Astrocyte (in vitro differentiated cells and primary cell): ENCODE data around the gene ACTL8. TPM values are rescaled to one million over a fixed set of nuclear protein-coding genes. Genes with fewer than 3 reads are reported as not detected.

ENCODE experiments used
- DNase-seq: peaks from one replicate; pipeline ENCODE4 v3.0.0-alpha.2; 2010; ENCODE audit warnings: low read depth
- FAIRE-seq: peaks from 2 replicates; lab custom pipeline; 2011; peaks lifted over from hg19 to GRCh38; lab: Jason Lieb, UNC
- H2AFZ ChIP-seq: 2 replicates; pipeline ENCODE4 v1.6.0; 2012; ENCODE audit warnings: low read depth, low read length, inconsistent platforms
- H3K27ac ChIP-seq: 2 replicates; pipeline ENCODE4 v1.5.1; 2011; ENCODE audit warnings: low read depth, low read length, inconsistent platforms
- H3K27me3 ChIP-seq: 2 replicates; pipeline ENCODE4 v1.6.0; 2011; ENCODE audit warnings: low read length, inconsistent platforms; ENCODE audit not compliant: insufficient read depth
- H3K36me3 ChIP-seq: 2 replicates; pipeline ENCODE4 v1.5.1; 2011; ENCODE audit warnings: low read length, inconsistent platforms; ENCODE audit not compliant: insufficient read depth
- H3K4me1 ChIP-seq: 2 replicates; pipeline ENCODE4 v1.5.1; 2011; ENCODE audit warnings: low read length, inconsistent platforms; ENCODE audit not compliant: insufficient read depth
- H3K4me2 ChIP-seq: 2 replicates; pipeline ENCODE4 v1.6.0; 2012; ENCODE audit warnings: low read length, inconsistent platforms
- H3K4me3 ChIP-seq: 2 replicates; pipeline ENCODE4 v1.5.1; 2011; ENCODE audit warnings: low read depth, mild to moderate bottlenecking, low read length, inconsistent platforms; ENCODE audit not compliant: insufficient read depth
- H3K79me2 ChIP-seq: 2 replicates; pipeline ENCODE4 v1.6.0; 2012; ENCODE audit warnings: mild to moderate bottlenecking, low read length, inconsistent platforms; ENCODE audit not compliant: insufficient read depth
- H3K9ac ChIP-seq: 2 replicates; pipeline ENCODE4 v1.6.0; 2012; ENCODE audit warnings: mild to moderate bottlenecking, low read length, inconsistent platforms
- H3K9me3 ChIP-seq: 2 replicates; pipeline ENCODE4 v1.5.1; 2012; ENCODE audit warnings: low read depth, mild to moderate bottlenecking, low read length, inconsistent platforms; ENCODE audit not compliant: insufficient read depth
- H4K20me1 ChIP-seq: 2 replicates; pipeline ENCODE4 v1.6.0; 2012; ENCODE audit warnings: low read length, inconsistent platforms; ENCODE audit not compliant: insufficient read depth
- H3K27ac Mint-ChIP-seq: one replicate; pipeline ENCODE4 v1.8.0; 2021; ENCODE audit warnings: mild to moderate bottlenecking, mixed read lengths; ENCODE audit not compliant: unreplicated experiment
- H3K27me3 Mint-ChIP-seq: one replicate; pipeline ENCODE4 v1.8.0; 2021; ENCODE audit warnings: low read depth, mixed read lengths; ENCODE audit not compliant: unreplicated experiment
- H3K36me3 Mint-ChIP-seq: one replicate; pipeline ENCODE4 v1.8.0; 2021; ENCODE audit warnings: low read depth, mixed read lengths; ENCODE audit not compliant: unreplicated experiment
- H3K4me1 Mint-ChIP-seq: one replicate; pipeline ENCODE4 v1.8.0; 2021; ENCODE audit warnings: low read depth, mixed read lengths; ENCODE audit not compliant: unreplicated experiment
- H3K4me3 Mint-ChIP-seq: one replicate; pipeline ENCODE4 v1.8.0; 2021; ENCODE audit warnings: mild to moderate bottlenecking, moderate library complexity, mixed read lengths; ENCODE audit not compliant: unreplicated experiment
- H3K9me3 Mint-ChIP-seq: one replicate; pipeline ENCODE4 v1.8.0; 2021; ENCODE audit warnings: mild to moderate bottlenecking, mixed read lengths; ENCODE audit not compliant: unreplicated experiment
- CTCF ChIP-seq: IDR thresholded peaks from 2 replicates; pipeline ENCODE4 v1.5.1; 2011; ENCODE audit warnings: low read depth, mild to moderate bottlenecking, inconsistent platforms, low read length, moderate library complexity; ENCODE audit not compliant: insufficient read depth
- EZH2 ChIP-seq: IDR thresholded peaks from 2 replicates; pipeline ENCODE4 v1.6.1; 2012; ENCODE audit warnings: mild to moderate bottlenecking, low read length, inconsistent platforms; ENCODE audit not compliant: insufficient read depth
- total RNA-seq: library from RNA; stranded (reverse); gene quantifications from 2 replicates; pipeline ENCODE4 v1.2.1, GENCODE V29; 2021

The ACTL8 gene
- total RNA-seq, 1 donor from 2014 or later = 2.0 TPM

- Histone ChIP-seq H4K20me1 (no peaks in the 10 kb centered on the region), H3K9me3 (no peaks in the 10 kb centered on the region), H3K9ac (no peak overlapping the region), H3K79me2 (no peaks in the 10 kb centered on the region), H3K27me3 (peaks cover 7% of the 10 kb centered on the region), H3K4me1 (no peaks in the 10 kb centered on the region), H3K4me3 (no peak overlapping the region), H3K27ac (no peak overlapping the region), H3K36me3 (no peaks in the 10 kb centered on the region), H2AFZ (no peak overlapping the region), H3K4me2 (no peak overlapping the region)
- Mint-ChIP-seq H3K27me3 (peaks cover 33% of the 10 kb centered on the region), H3K36me3 (no peaks in the 10 kb centered on the region), H3K9me3 (no peaks in the 10 kb centered on the region), H3K27ac (no peak overlapping the region), H3K4me1 (no peaks in the 10 kb centered on the region), H3K4me3 (no peak overlapping the region)
- no peak for FAIRE-seq
- no peak for TF ChIP-seq CTCF
- no peak for TF ChIP-seq EZH2
- no peak for DNase-seq
Measured at GRCh38 chr1:17710889-17711576, 44.1 kb upstream of the ACTL8 start.

- H3K9me3 Mint-ChIP-seq = no peaks in the 10 kb centered on the region
- peaks cover 28% of the 10 kb centered on the region for H3K27me3 Mint-ChIP-seq
- H3K4me2 ChIP-seq = no peak overlapping the region
- H3K4me3 ChIP-seq = no peak overlapping the region
- no peak for TF ChIP-seq EZH2
- no peak for TF ChIP-seq CTCF
- no peak overlapping the region for H3K9ac ChIP-seq
- peaks cover 7% of the 10 kb centered on the region for H3K27me3 ChIP-seq
- H3K4me1 ChIP-seq = no peaks in the 10 kb centered on the region
- FAIRE-seq (no peak), DNase-seq (no peak)
- H3K36me3 Mint-ChIP-seq = no peaks in the 10 kb centered on the region
- no peak overlapping the region for H3K27ac Mint-ChIP-seq
- no peak overlapping the region for H3K27ac ChIP-seq
- no peaks in the 10 kb centered on the region for H3K79me2 ChIP-seq
- no peaks in the 10 kb centered on the region for H3K36me3 ChIP-seq
- no peak overlapping the region for H3K4me3 Mint-ChIP-seq
- H3K4me1 Mint-ChIP-seq = no peaks in the 10 kb centered on the region
- no peak overlapping the region for H2AFZ ChIP-seq
- H4K20me1 ChIP-seq = no peaks in the 10 kb centered on the region
- H3K9me3 ChIP-seq = no peaks in the 10 kb centered on the region
Measured at GRCh38 chr1:17711577-17711910, 43.6 kb upstream of the ACTL8 start.

- no peak for TF ChIP-seq CTCF
- no peak for TF ChIP-seq EZH2
- Histone ChIP-seq H3K4me2 (no peak overlapping the region), H3K9me3 (no peaks in the 10 kb centered on the region), H3K9ac (no peak overlapping the region), H3K4me3 (no peak overlapping the region), H3K36me3 (no peaks in the 10 kb centered on the region), H3K27me3 (peaks cover 4% of the 10 kb centered on the region), H3K27ac (no peak overlapping the region), H3K4me1 (no peaks in the 10 kb centered on the region), H3K79me2 (no peaks in the 10 kb centered on the region), H4K20me1 (no peaks in the 10 kb centered on the region), H2AFZ (no peak overlapping the region)
- no peaks in the 10 kb centered on the region for H3K36me3 Mint-ChIP-seq
- peaks cover 28% of the 10 kb centered on the region for H3K27me3 Mint-ChIP-seq
- no peaks in the 10 kb centered on the region for H3K9me3 Mint-ChIP-seq
- no peaks in the 10 kb centered on the region for H3K4me1 Mint-ChIP-seq
- no peak overlapping the region for H3K27ac Mint-ChIP-seq
- DNase-seq (no peak), FAIRE-seq (no peak)
- no peak overlapping the region for H3K4me3 Mint-ChIP-seq
Measured at GRCh38 chr1:17711941-17712340, 43.2 kb upstream of the ACTL8 start.
